Ishikawa (cell line): Measurements from ENCODE around the gene C5orf63.

ENCODE experiments used
- CEBPB ChIP-seq: IDR thresholded peaks from 2 replicates; pipeline ENCODE4 v1.6.1; 2012
- EGR1 ChIP-seq: IDR thresholded peaks from 2 replicates; pipeline ENCODE4 v1.6.1; 2012
- EP300 ChIP-seq: IDR thresholded peaks from 2 replicates; pipeline ENCODE4 v1.6.1; 2012; ENCODE audit warnings: borderline replicate concordance
- FOXM1 ChIP-seq: IDR thresholded peaks from 2 replicates; pipeline ENCODE4 v1.6.1; 2012; ENCODE audit warnings: low read depth, borderline replicate concordance
- NFIC ChIP-seq: IDR thresholded peaks from 2 replicates; pipeline ENCODE4 v1.6.1; 2012
- RAD21 ChIP-seq: IDR thresholded peaks from 2 replicates; pipeline ENCODE4 v1.6.1; 2012; ENCODE audit warnings: low read depth
- TCF12 ChIP-seq: IDR thresholded peaks from 2 replicates; pipeline ENCODE4 v1.6.1; 2012; ENCODE audit warnings: low read depth
- YY1 ChIP-seq: IDR thresholded peaks from 2 replicates; pipeline ENCODE4 v1.6.1; 2012; ENCODE audit warnings: low read depth
- TF ChIP-seq, protein P1 (sequence below): IDR thresholded peaks from 2 replicates; pipeline ENCODE4 v1.6.1; 2012; ENCODE audit warnings: low read depth, mild to moderate bottlenecking
- TF ChIP-seq, protein P2 (sequence below): IDR thresholded peaks from 2 replicates; pipeline ENCODE4 v1.6.1; 2012

DNA sequence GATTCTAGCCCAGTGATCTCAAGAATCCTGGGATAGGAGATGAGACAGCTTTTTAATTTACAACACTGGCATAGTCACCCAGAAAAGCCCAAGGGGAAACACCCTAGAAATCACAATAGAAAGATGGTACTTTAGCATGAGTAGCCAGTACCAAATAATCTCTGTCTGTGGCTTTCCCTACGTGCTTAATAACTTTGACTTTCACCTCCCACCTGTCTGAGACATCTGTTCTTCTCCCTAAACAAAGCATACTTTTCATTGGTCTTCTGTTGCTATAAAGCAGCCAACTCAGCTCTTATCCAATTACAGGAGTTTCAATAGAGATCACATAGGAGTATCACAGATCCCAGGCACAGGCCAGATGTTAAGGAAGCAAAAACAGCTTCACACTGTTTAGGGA is 53.4 kb downstream of the C5orf63 start:
- TF ChIP-seq EP300 (no peak), CEBPB (no peak), YY1 (no peak), NFIC (no peak), TCF12 (no peak), FOXM1 (no peak), RAD21 (no peak), EGR1 (no peak)
- TF ChIP-seq, protein P1, sequence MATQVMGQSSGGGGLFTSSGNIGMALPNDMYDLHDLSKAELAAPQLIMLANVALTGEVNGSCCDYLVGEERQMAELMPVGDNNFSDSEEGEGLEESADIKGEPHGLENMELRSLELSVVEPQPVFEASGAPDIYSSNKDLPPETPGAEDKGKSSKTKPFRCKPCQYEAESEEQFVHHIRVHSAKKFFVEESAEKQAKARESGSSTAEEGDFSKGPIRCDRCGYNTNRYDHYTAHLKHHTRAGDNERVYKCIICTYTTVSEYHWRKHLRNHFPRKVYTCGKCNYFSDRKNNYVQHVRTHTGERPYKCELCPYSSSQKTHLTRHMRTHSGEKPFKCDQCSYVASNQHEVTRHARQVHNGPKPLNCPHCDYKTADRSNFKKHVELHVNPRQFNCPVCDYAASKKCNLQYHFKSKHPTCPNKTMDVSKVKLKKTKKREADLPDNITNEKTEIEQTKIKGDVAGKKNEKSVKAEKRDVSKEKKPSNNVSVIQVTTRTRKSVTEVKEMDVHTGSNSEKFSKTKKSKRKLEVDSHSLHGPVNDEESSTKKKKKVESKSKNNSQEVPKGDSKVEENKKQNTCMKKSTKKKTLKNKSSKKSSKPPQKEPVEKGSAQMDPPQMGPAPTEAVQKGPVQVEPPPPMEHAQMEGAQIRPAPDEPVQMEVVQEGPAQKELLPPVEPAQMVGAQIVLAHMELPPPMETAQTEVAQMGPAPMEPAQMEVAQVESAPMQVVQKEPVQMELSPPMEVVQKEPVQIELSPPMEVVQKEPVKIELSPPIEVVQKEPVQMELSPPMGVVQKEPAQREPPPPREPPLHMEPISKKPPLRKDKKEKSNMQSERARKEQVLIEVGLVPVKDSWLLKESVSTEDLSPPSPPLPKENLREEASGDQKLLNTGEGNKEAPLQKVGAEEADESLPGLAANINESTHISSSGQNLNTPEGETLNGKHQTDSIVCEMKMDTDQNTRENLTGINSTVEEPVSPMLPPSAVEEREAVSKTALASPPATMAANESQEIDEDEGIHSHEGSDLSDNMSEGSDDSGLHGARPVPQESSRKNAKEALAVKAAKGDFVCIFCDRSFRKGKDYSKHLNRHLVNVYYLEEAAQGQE = no peak
- TF ChIP-seq, protein P2, sequence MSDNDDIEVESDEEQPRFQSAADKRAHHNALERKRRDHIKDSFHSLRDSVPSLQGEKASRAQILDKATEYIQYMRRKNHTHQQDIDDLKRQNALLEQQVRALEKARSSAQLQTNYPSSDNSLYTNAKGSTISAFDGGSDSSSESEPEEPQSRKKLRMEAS = no peak
